ENCODE data around the gene EPS8.

The EPS8 gene

DNA sequence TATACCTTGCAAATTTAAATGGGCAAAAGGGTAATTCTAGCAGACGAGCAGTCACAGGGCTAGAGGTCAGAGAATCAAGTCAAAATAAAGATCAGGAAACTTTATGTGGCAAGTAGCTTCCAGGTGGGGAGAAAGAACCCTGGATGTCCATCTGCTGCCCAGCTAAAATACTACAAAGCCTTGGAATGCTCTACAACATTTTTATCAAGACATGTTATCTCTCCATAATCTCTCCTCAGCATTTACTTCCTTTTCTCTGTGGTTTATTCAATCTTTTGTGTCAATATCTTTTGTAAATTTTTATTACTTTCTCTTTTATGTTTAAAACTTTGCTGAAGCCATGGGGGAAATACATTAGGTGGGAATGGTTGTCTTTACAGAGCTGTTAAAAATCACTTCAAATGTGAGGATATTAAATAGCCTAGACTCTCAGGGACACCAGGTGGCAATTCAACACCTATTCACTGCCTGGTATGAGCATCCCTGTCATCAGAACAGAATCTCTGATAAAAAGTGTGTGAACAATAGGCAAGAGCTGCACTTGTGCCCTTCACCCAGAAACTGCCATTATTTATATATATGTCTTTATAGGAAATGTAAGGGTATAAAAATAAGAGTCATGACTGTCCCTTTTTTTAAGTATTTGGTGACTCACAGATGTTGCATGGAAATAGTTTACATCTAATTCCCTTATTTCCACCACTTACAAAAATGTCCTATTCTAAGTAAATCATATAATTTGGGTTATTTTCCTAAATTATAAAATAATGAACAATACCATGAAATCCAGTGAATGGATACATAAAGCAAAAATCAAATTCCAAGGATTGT lies 152.9 kb downstream of the EPS8 start:
- H3K27me3 ChIP-seq (ENCODE audit: insufficient read depth, low read length, poor library complexity, severe bottlenecking), result no peaks in the 10 kb centered on the region
- no peak overlapping the region for H2AFZ ChIP-seq (ENCODE audit: low read length)
- no peaks in the 10 kb centered on the region for H3K36me3 ChIP-seq (ENCODE audit: insufficient read depth, low read length)
- TF ChIP-seq, protein P1, sequence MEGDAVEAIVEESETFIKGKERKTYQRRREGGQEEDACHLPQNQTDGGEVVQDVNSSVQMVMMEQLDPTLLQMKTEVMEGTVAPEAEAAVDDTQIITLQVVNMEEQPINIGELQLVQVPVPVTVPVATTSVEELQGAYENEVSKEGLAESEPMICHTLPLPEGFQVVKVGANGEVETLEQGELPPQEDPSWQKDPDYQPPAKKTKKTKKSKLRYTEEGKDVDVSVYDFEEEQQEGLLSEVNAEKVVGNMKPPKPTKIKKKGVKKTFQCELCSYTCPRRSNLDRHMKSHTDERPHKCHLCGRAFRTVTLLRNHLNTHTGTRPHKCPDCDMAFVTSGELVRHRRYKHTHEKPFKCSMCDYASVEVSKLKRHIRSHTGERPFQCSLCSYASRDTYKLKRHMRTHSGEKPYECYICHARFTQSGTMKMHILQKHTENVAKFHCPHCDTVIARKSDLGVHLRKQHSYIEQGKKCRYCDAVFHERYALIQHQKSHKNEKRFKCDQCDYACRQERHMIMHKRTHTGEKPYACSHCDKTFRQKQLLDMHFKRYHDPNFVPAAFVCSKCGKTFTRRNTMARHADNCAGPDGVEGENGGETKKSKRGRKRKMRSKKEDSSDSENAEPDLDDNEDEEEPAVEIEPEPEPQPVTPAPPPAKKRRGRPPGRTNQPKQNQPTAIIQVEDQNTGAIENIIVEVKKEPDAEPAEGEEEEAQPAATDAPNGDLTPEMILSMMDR (conservative IDR thresholded peaks at IDR 0.05; ENCODE audit: low read length), result no peak
- no peak for TF ChIP-seq EZH2phosphoT487 (IDR thresholded peaks at IDR 0.05; ENCODE audit: borderline replicate concordance)
- no peak overlapping the region for H3K9ac ChIP-seq (ENCODE audit: low read depth, low read length, poor library complexity, severe bottlenecking)
- H3K9me3 ChIP-seq (ENCODE audit: insufficient read depth, low read depth, low read length), result no peaks in the 10 kb centered on the region
- H3K4me2 ChIP-seq (ENCODE audit: low read depth, low read length, poor library complexity, severe bottlenecking), result no peak overlapping the region
- H3F3A ChIP-seq (ENCODE audit: low read depth), result no peaks in the 10 kb centered on the region
- H4K20me1 ChIP-seq (ENCODE audit: insufficient read depth, low read length, poor library complexity, severe bottlenecking), result no peaks in the 10 kb centered on the region
- no peak overlapping the region for H3K4me3 ChIP-seq (ENCODE audit: low read length, poor library complexity, severe bottlenecking)
- H3K4me1 ChIP-seq (ENCODE audit: insufficient read depth, low read length, poor library complexity, severe bottlenecking), result peaks cover 5% of the 10 kb centered on the region
- H3K9me2 ChIP-seq (replicated peaks; ENCODE audit: low read depth, low read length), result no peaks in the 10 kb centered on the region
- no peaks in the 10 kb centered on the region for H3K79me2 ChIP-seq (ENCODE audit: insufficient read depth, low read length)

DNA sequence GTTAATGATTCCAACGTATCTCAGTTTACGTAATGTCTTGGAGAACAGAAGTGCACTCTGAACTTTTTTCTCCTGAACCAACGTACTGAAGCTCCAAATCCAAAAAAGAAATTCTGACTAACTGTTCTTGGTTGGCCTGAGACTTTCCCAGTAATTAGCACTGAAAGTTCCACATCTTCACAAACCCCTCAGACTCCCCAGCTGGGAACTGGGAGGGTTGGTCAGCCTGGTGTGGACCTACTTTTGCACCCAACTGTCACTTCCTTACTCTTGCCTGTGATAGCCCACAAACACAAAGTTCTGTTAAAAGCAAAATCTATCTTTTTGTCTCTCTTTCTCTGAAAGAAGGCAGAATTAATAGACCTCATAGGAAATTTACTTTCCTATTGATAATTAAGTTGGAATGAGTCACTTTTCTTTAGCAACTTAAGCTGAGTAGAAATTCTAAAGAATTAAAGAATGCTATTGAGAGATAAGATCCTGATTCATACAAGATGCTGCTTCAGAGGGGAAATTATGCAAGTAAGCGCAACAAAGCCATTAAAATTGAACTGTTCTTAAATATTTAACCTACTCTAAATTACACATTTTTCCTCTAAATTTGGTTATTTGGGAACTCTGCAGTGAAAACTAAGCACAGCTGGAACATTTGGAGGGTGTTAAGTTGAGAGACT lies 155.0 kb downstream of the EPS8 start:
- no peak overlapping the region for H3K4me3 ChIP-seq (ENCODE audit: low read length, poor library complexity, severe bottlenecking)
- H3K4me1 ChIP-seq (ENCODE audit: insufficient read depth, low read length, poor library complexity, severe bottlenecking), result peaks cover 5% of the 10 kb centered on the region
- no peaks in the 10 kb centered on the region for H3K9me2 ChIP-seq (replicated peaks; ENCODE audit: low read depth, low read length)
- H3K9me3 ChIP-seq (ENCODE audit: insufficient read depth, low read depth, low read length), result no peaks in the 10 kb centered on the region
- no peaks in the 10 kb centered on the region for H3K36me3 ChIP-seq (ENCODE audit: insufficient read depth, low read length)
- no peak for TF ChIP-seq EZH2phosphoT487 (IDR thresholded peaks at IDR 0.05; ENCODE audit: borderline replicate concordance)
- TF ChIP-seq, protein P1 (conservative IDR thresholded peaks at IDR 0.05; ENCODE audit: low read length), result no peak
- no peaks in the 10 kb centered on the region for H3K79me2 ChIP-seq (ENCODE audit: insufficient read depth, low read length)
- H4K20me1 ChIP-seq (ENCODE audit: insufficient read depth, low read length, poor library complexity, severe bottlenecking), result no peaks in the 10 kb centered on the region
- H3K4me2 ChIP-seq (ENCODE audit: low read depth, low read length, poor library complexity, severe bottlenecking), result no peak overlapping the region
- no peak overlapping the region for H3K9ac ChIP-seq (ENCODE audit: low read depth, low read length, poor library complexity, severe bottlenecking)
- H3F3A ChIP-seq (ENCODE audit: low read depth), result no peaks in the 10 kb centered on the region
- no peaks in the 10 kb centered on the region for H3K27me3 ChIP-seq (ENCODE audit: insufficient read depth, low read length, poor library complexity, severe bottlenecking)
- no peak overlapping the region for H2AFZ ChIP-seq (ENCODE audit: low read length)

DNA sequence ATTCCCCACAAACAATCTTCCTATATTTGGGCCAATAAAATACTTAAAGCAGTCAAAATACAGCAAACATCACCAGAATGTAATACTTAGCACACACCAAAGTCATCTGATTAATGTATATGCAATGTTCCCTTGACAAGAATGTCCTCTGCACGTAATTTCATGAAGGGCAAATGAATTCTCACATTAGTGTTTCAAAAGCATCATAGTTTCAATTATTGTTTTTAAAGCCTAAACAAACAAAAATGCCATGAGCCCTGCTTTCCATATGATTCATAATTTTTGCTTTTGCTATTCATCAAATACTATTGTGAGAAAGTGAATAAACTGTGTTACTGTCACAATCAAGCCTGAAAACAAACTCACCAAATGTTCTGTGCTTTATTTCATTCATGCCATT lies 156.0 kb downstream of the EPS8 start:
- Histone ChIP-seq H3K4me3 (ENCODE audit: low read length, poor library complexity, severe bottlenecking) (no peak overlapping the region), H3K36me3 (ENCODE audit: insufficient read depth, low read length) (no peaks in the 10 kb centered on the region), H3K9me2 (replicated peaks; ENCODE audit: low read depth, low read length) (no peaks in the 10 kb centered on the region), H3K27me3 (ENCODE audit: insufficient read depth, low read length, poor library complexity, severe bottlenecking) (no peaks in the 10 kb centered on the region), H3F3A (ENCODE audit: low read depth) (no peaks in the 10 kb centered on the region), H2AFZ (ENCODE audit: low read length) (no peak overlapping the region), H3K4me2 (ENCODE audit: low read depth, low read length, poor library complexity, severe bottlenecking) (no peak overlapping the region), H3K9ac (ENCODE audit: low read depth, low read length, poor library complexity, severe bottlenecking) (no peak overlapping the region), H3K4me1 (ENCODE audit: insufficient read depth, low read length, poor library complexity, severe bottlenecking) (no peaks in the 10 kb centered on the region), H3K9me3 (ENCODE audit: insufficient read depth, low read depth, low read length) (no peaks in the 10 kb centered on the region), H4K20me1 (ENCODE audit: insufficient read depth, low read length, poor library complexity, severe bottlenecking) (no peaks in the 10 kb centered on the region), H3K79me2 (ENCODE audit: insufficient read depth, low read length) (no peaks in the 10 kb centered on the region)
- TF ChIP-seq, protein P1 (conservative IDR thresholded peaks at IDR 0.05; ENCODE audit: low read length), result no peak
- TF ChIP-seq EZH2phosphoT487 (IDR thresholded peaks at IDR 0.05; ENCODE audit: borderline replicate concordance), result no peak
